NCI-H2227 treated with DMSO at 0.1 percent for 48 hours (cell line): ENCODE data around the gene PLPPR5.

Source experiments
- DNase-seq: peaks from one replicate; lab custom pipeline; 2025; lab: John Stamatoyannopoulos, UW

Gene PLPPR5

GRCh38 chr1:98842241-98842640, 162.4 kb downstream of the PLPPR5 start:
- DNase-seq, result no peak
